Activated T-helper 2 cell treated with anti-CD3 and anti-CD28 coated beads, Interferon-gamma antibody, Interleukin-2, Interleukin-4, amounts not matched to agents 10 μg/mL and 5 μg/mL and 100 μg/mL, durations not matched to agents 14 hours and 24 hours and 36 hours (primary cell): ENCODE results near the gene RAB22A. TPM values are rescaled to one million over a fixed set of nuclear protein-coding genes. Genes with fewer than 3 reads are reported as not detected.

ENCODE experiments used
- DNase-seq: peaks from one replicate; pipeline ENCODE4 v3.0.0; 2021; ENCODE audit warnings: low spot score
- H3K27ac Mint-ChIP-seq: one replicate; pipeline ENCODE4 v1.8.0; 2021; ENCODE audit warnings: mixed read lengths
- H3K27me3 Mint-ChIP-seq: one replicate; pipeline ENCODE4 v1.8.0; 2021; ENCODE audit warnings: low read depth, mixed read lengths
- H3K36me3 Mint-ChIP-seq: one replicate; pipeline ENCODE4 v1.8.0; 2021; ENCODE audit warnings: low read depth, mixed read lengths
- H3K4me1 Mint-ChIP-seq: one replicate; pipeline ENCODE4 v1.8.0; 2021; ENCODE audit warnings: low read depth, mixed read lengths
- H3K4me3 Mint-ChIP-seq: one replicate; pipeline ENCODE4 v1.8.0; 2021; ENCODE audit warnings: low read depth, mild to moderate bottlenecking, moderate library complexity, mixed read lengths
- H3K9me3 Mint-ChIP-seq: one replicate; pipeline ENCODE4 v1.8.0; 2021; ENCODE audit warnings: mixed read lengths
- intact Hi-C: fragments of 100-400 bp; cut with micrococcal nuclease; formaldehyde crosslinking; loops from one replicate; pipeline ENCODE4 v1.15.1; 2023
- total RNA-seq: library from RNA; stranded (reverse); gene quantifications from 2 replicates; pipeline ENCODE4 v1.2.3, GENCODE V29; 2022

RAB22A gene
- total RNA-seq, 1 donor from 2014 or later = 16.0 TPM

DNA sequence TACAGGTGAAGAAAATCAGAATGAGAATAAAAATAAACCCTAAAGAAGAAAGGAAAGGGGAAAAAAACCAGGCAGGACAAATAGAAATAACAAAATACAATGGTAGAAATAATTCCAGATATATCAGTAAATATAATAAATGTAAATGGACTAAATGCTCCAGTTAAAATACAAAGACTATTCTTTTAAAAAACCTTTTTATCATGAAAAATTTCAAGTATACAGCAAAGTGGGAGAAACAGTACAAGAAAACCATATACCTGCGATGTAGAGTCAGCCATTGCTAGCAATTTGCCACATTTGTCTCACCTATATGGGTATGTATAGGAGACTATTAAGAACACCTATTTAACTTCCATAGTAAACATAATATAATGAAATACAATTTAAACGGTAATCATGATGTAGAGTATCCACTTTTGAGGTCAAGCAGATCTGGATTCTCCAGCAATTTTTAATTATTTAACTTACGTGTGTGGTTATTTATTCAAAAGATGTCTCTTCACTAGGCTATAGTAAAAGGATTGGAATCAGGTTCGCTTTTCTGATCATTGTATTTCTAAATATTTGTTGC, 78.6 kb downstream of the RAB22A start:
- Mint-ChIP-seq H3K9me3 (no peaks in the 10 kb centered on the region), H3K36me3 (peaks cover 32% of the 10 kb centered on the region), H3K4me3 (peak overlapping the region; percentile 2), H3K4me1 (peaks cover 31% of the 10 kb centered on the region), H3K27ac (no peak overlapping the region), H3K27me3 (peaks cover 5% of the 10 kb centered on the region)
- no peak for DNase-seq
- intact Hi-C loops = loop anchor here (2.0 to 5.0 kb wide), 2 partner anchors 21 to 991 kb away; no protein-coding TSS in a partner anchor

DNA sequence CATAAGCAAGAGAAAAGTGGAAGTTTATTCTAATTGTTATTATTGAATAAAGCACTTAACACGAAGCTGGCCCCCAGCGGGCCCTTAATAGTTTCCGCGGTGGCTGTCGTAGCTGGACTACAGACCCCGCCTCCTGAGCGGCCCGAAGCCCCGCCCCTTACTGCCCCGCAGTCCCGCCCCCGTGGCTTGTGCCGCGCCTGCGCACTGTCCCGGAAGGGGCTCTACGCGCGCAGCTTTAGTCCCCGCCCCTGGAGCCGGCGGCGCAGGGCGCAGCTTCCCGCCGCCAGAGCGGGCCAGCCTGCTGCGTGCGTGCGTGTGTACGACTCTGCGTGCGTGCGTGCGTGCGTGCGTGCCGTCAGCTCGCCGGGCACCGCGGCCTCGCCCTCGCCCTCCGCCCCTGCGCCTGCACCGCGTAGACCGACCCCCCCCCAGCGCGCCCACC, 79.4 kb downstream of the RAB22A start, which contains the start of gene VAPB:
TSS of gene VAPB (plus strand) at position 348 of the 442 bp plus-strand sequence. CDS start 231 bp downstream, outside the sequence.
- Mint-ChIP-seq H3K27me3 (peaks cover 5% of the 10 kb centered on the region), H3K36me3 (peaks cover 36% of the 10 kb centered on the region), H3K4me3 (peak within 1 kb of the TSS; percentile 96), H3K4me1 (peaks cover 35% of the 10 kb centered on the region), H3K27ac (peak within 1 kb of the TSS; percentile 97), H3K9me3 (no peaks in the 10 kb centered on the region)
- intact Hi-C loops = loop anchor here (1.0 to 5.0 kb wide), 3 partner anchors 20 to 992 kb away; partner anchors contain the start of gene RAB22A
- peak; percentile 95 for DNase-seq

DNA sequence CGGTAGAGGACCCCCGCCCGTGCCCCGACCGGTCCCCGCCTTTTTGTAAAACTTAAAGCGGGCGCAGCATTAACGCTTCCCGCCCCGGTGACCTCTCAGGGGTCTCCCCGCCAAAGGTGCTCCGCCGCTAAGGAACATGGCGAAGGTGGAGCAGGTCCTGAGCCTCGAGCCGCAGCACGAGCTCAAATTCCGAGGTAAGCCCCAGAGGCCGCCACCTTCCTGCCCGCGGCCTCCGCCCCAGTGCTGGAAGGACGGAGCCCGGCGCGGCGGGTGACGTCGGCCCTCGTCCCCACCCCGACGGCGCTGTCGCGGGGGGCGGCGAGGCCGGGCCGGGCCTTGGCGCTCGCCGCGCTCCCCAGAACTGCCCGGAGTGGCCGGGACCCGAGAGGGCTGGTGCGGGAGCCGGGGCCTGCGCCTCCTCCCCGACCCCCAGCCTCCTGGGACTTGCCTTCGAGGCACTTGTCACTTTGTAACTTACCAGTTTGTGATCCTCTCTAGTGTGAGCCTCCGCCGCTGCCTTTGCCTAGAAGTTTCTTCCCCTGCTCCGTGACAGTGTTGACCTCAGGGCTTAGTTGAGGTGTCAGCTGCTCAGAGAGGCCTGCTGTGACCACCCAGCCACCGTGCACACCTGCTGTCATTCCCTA, 79.9 kb downstream of the RAB22A start:
- intact Hi-C loops = loop anchor here (1.0 to 5.0 kb wide), 3 partner anchors 19 to 992 kb away; partner anchors contain the start of gene RAB22A
- Mint-ChIP-seq H3K9me3 (no peaks in the 10 kb centered on the region), H3K27ac (peak overlapping the region; percentile 97), H3K36me3 (peaks cover 36% of the 10 kb centered on the region), H3K4me1 (peaks cover 39% of the 10 kb centered on the region), H3K27me3 (peaks cover 5% of the 10 kb centered on the region), H3K4me3 (peak overlapping the region; percentile 96)
- no peak for DNase-seq

DNA sequence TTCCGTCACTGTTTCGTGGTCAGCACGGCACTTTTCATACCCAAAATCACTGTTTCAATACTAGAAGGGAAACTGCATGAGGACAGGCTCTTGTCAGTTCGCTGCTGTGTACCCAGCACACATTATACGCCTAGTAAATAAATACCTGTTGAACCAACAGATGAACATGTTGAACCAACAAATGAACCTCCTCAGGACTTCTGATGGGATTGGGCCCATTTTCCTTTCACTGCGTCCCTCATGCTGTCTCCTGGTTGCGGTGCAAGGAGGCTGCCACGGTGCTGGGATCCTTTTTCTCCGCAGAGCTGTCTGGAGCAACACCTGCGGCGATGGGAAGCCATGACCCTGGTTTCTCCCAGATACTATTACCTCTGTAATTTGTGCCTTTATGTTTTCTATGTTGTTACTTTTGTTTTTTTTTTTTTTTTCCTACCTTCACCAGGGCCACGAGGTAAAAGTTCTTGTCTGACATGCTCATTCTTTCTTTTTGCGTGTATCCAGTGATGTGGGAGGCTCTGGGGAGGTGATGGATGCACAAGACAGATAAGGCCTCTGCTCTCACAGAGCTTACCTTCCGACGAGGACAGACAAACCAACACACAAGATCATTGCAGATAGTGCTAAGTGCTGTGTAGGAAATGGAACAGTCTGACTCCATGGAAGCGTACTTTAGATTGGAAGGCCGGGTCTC, 80.6 kb downstream of the RAB22A start:
- H3K36me3 Mint-ChIP-seq = peaks cover 36% of the 10 kb centered on the region
- no peaks in the 10 kb centered on the region for H3K9me3 Mint-ChIP-seq
- H3K4me3 Mint-ChIP-seq = peak overlapping the region; percentile 96
- H3K27ac Mint-ChIP-seq = peak overlapping the region; percentile 97
- peaks cover 3% of the 10 kb centered on the region for H3K27me3 Mint-ChIP-seq
- intact Hi-C loops = loop anchor here (1.0 to 5.0 kb wide), 4 partner anchors 19 to 993 kb away; partner anchors contain the start of gene RAB22A
- peaks cover 39% of the 10 kb centered on the region for H3K4me1 Mint-ChIP-seq
- DNase-seq = no peak

DNA sequence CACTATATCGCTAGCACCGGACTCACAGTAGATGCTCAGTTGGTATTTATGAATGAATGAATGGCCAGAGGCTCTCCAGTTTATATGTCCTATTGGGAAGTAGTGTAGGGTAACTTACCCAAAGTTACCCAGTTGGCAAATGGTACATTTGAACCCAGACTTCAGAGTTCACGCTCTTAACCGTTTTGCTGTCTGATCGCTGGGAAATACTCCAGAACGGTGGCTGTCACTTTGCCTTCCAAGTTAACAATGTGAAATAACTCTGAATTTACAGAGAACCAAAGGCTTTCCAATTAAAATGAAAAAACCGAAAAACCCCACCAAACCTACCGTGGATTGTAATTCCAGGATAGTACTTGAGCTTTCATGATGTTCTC, 81.1 kb downstream of the RAB22A start:
- H3K4me1 Mint-ChIP-seq = peaks cover 42% of the 10 kb centered on the region
- peaks cover 36% of the 10 kb centered on the region for H3K36me3 Mint-ChIP-seq
- intact Hi-C loops = loop anchor here (5.0 kb wide), 1 partner anchor 153 kb away; no protein-coding TSS in a partner anchor

DNA sequence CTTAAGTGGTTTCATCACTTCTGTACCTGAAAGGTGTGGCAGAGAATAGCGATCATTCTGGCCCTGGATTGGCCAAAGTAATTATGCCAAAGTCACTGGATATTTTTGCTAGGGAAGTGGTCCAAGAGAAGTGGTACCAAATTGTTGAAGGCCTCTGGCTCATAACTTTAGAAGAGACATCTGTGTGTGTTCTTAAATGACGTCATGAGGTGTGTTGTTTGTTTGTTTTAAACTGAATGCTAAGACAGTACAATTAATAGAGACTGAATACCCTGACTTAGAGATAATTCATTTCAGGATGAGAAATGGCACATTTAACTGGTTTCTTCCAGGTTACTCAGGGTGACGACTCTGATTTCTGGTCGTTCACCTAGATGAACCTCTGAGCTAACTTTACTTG, 82.8 kb downstream of the RAB22A start:
- H3K4me1 Mint-ChIP-seq = peaks cover 49% of the 10 kb centered on the region
- no peak overlapping the region for H3K4me3 Mint-ChIP-seq
- H3K36me3 Mint-ChIP-seq = peaks cover 44% of the 10 kb centered on the region
- intact Hi-C loops = loop anchor here (5.0 kb wide), 1 partner anchor 155 kb away; no protein-coding TSS in a partner anchor
- H3K9me3 Mint-ChIP-seq = no peaks in the 10 kb centered on the region
- no peak overlapping the region for H3K27ac Mint-ChIP-seq
- DNase-seq = no peak
- H3K27me3 Mint-ChIP-seq = no peaks in the 10 kb centered on the region

More for the DNA sequence above, 81.1 kb downstream of the RAB22A start:
- Mint-ChIP-seq H3K27me3 (peaks cover 3% of the 10 kb centered on the region), H3K9me3 (no peaks in the 10 kb centered on the region), H3K4me3 (peak overlapping the region; percentile 96), H3K27ac (peak overlapping the region; percentile 97)
- no peak for DNase-seq

DNA sequence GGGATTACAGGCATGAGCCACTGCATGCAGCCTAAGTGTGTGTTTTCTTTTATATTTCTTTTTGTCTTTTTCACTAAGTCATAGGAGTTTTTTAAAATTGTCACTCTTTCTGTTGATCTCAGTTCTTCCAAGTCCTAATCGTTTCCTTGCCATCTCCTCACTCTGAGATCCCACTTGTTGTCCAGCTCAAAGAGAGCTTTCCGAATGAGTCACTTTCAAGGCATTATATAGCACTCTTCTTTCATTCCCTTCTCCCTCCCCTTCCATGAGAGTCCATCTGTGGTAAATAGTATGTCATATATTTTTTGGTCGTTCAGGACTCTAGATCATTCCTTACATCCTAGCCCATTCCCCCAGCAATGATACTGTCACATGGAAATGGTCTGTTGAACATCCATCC, 83.8 kb downstream of the RAB22A start:
- intact Hi-C loops = loop anchor here (5.0 kb wide), 1 partner anchor 156 kb away; no protein-coding TSS in a partner anchor
- H3K36me3 Mint-ChIP-seq = peaks cover 48% of the 10 kb centered on the region
- no peak overlapping the region for H3K4me3 Mint-ChIP-seq
- peaks cover 56% of the 10 kb centered on the region for H3K4me1 Mint-ChIP-seq
- H3K27ac Mint-ChIP-seq = no peak overlapping the region
- DNase-seq = no peak
- no peaks in the 10 kb centered on the region for H3K9me3 Mint-ChIP-seq
- H3K27me3 Mint-ChIP-seq = no peaks in the 10 kb centered on the region

DNA sequence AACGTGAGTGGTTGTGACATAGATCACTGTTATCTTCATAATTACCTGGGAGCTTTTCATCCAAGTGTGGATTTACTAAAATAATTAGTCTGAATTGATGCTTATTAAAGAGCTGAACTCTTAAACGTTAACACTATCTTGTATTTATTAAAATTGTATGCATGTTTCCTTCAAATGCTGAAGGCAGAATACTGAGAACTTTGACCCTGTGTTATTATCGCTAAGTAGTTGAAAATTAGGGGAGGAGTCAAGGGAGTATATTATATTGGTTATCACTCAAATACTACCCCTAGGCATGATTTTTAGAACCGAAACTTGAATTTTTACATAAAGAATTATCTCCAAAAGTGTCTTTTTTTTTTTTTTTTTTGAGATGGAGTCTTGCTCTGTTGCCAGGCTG, 85.3 kb downstream of the RAB22A start:
- Mint-ChIP-seq H3K36me3 (peaks cover 54% of the 10 kb centered on the region), H3K9me3 (no peaks in the 10 kb centered on the region), H3K27me3 (no peaks in the 10 kb centered on the region), H3K4me1 (peaks cover 61% of the 10 kb centered on the region), H3K4me3 (no peak overlapping the region), H3K27ac (no peak overlapping the region)
- intact Hi-C loops = loop anchor here (5.0 kb wide), 1 partner anchor 158 kb away; no protein-coding TSS in a partner anchor
- DNase-seq = no peak

DNA sequence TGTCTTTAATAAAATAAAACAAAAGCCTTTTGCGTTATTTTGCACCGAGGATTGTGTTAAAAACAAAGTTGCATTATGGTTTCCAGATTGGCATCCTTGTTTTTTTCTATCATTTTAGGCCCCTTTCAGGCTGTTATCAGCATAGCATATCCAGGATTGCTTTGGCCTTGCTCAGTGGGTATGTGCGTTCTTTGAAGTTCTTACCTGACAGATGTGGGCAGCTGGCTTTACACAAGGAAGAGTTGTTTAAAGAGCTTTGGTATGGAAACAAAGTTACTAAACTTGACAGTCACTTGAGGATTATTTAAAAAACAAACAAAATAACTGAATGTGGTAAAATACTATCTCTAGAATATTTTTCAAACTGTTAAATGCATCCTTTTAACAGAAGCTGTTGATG, 86.1 kb downstream of the RAB22A start:
- Mint-ChIP-seq H3K4me3 (no peak overlapping the region), H3K36me3 (peaks cover 46% of the 10 kb centered on the region), H3K4me1 (peaks cover 57% of the 10 kb centered on the region), H3K27ac (no peak overlapping the region), H3K27me3 (no peaks in the 10 kb centered on the region), H3K9me3 (no peaks in the 10 kb centered on the region)
- intact Hi-C loops = no loop called here
- no peak for DNase-seq

DNA sequence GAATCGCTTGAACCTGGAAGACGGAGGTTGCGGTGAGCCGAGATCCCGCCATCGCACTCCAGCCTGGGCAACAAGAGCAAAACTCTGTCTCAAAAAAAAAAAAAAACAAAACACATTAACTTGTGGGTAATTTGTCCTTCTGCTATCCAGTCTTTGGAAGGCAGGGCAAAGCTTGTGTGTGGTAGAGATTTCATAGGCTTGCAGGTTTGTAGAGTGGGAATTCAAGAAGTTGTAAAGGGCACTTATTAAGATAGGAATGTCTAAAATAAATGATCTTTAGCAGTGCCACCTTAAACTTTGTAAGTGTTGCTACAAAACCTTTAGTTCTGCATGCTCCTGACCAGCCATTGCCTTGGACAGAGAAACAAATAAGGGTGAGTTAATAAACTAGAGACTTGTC, 87.9 kb downstream of the RAB22A start:
- Mint-ChIP-seq H3K27me3 (no peaks in the 10 kb centered on the region), H3K27ac (no peak overlapping the region), H3K36me3 (peaks cover 29% of the 10 kb centered on the region), H3K9me3 (no peaks in the 10 kb centered on the region), H3K4me3 (no peak overlapping the region), H3K4me1 (peaks cover 42% of the 10 kb centered on the region)
- intact Hi-C loops = no loop called here
- no peak for DNase-seq

DNA sequence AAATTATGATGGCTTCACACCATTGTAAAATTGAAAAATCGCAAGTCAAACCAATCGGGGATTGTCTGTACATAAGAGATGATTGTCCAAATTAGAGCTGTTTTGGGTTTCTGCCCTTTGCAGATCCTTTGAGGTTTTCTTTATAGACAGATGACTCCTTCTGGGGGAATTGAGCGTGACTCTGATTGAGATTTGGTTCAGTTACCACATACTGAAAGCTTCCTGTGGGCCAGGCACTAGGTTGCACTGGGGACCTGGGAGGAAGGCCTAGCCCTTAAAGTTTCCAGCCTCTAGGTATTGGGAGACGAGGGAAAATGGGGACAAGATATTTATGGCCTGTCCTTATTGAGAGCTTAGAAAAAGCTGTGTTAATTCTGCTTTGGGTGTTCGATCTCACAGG, 88.7 kb downstream of the RAB22A start:
- H3K9me3 Mint-ChIP-seq = no peaks in the 10 kb centered on the region
- no peaks in the 10 kb centered on the region for H3K27me3 Mint-ChIP-seq
- peaks cover 39% of the 10 kb centered on the region for H3K4me1 Mint-ChIP-seq
- intact Hi-C loops = no loop called here
- peaks cover 23% of the 10 kb centered on the region for H3K36me3 Mint-ChIP-seq
- peak overlapping the region; percentile 19 for H3K27ac Mint-ChIP-seq
- no peak for DNase-seq
- no peak overlapping the region for H3K4me3 Mint-ChIP-seq

DNA sequence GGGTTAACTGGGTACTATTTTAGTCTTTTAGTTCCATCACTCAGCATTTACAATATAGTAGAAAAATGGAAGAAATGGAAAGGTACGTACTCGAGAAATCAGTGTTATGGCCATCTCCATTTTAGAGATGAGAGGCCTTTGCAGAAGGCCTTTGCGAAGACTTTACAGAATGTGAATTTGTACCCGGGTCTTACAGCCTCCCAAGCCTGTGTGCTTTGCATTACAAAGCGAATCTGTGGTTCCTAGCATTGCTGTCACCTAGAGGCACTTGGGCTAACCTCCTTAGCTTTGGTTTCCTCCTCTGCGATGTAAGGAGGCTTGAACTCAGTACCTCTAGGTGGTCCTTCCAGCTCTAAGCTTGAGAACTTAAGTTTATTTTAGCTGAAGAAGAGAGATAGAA, 90.4 kb downstream of the RAB22A start:
- DNase-seq = no peak
- intact Hi-C loops = no loop called here
- Mint-ChIP-seq H3K27me3 (no peaks in the 10 kb centered on the region), H3K9me3 (no peaks in the 10 kb centered on the region), H3K36me3 (peaks cover 20% of the 10 kb centered on the region), H3K27ac (no peak overlapping the region), H3K4me3 (no peak overlapping the region), H3K4me1 (peaks cover 32% of the 10 kb centered on the region)
